ENCODE measurements around the gene RPN2. TPM values are rescaled to one million over a fixed set of nuclear protein-coding genes. Genes with fewer than 3 reads are reported as not detected.

RPN2 gene
- total and polyA plus RNA-seq, 9 of the 15 experiments (the other 6 are each of a cell fraction or from before 2014, with no cell fraction given) = 168 to 548 (median 325) TPM

DNA sequence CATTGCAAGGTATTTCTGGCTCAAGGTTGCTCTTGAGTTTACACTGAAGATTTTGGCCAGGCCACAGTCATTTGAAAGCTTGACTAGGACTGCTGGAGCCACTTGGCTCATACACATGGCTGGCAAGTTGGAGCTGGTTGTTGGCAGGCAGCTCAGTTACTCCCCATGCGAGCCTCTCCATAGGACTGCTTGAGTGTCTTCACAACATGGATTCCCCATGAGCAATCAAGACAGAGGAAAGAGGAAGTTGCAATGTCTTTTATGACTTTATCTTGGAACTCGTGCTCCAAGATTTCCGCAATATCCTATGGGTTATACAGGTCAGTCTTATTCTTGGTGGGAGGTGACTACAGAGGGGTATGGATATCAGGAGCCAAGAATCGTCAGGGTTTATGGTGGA, 109.0 kb downstream of the RPN2 start (continued):
- no peak for TF ChIP-seq ARID4B (CRISPR knock-in tag; IDR thresholded peaks at IDR 0.05)
- no peak for TF ChIP-seq ZNF124 (CRISPR knock-in tag; IDR thresholded peaks at IDR 0.05)
- TF ChIP-seq ZBTB43 (CRISPR knock-in tag; IDR thresholded peaks at IDR 0.05) = no peak
- no peak for TF ChIP-seq KAT7 (CRISPR knock-in tag; IDR thresholded peaks at IDR 0.05; ENCODE audit: borderline replicate concordance)
- peak; percentile 83 for TF ChIP-seq SPI1 (IDR thresholded peaks at IDR 0.05; ENCODE audit: borderline replicate concordance, low read depth, low read length)
- no peak for TF ChIP-seq KDM5B (IDR thresholded peaks at IDR 0.05; ENCODE audit: insufficient replicate concordance, low read depth, low read length)
- TF ChIP-seq RBM25 (IDR thresholded peaks at IDR 0.05; ENCODE audit: low read depth, low read length, severe bottlenecking) = no peak
- TF ChIP-seq TCF3 (CRISPR knock-in tag; IDR thresholded peaks at IDR 0.05) = no peak
- TF ChIP-seq RBM14 (IDR thresholded peaks at IDR 0.05; ENCODE audit: borderline replicate concordance, insufficient read depth, low read depth, low read length) = no peak
- TF ChIP-seq CBFA2T3 (IDR thresholded peaks at IDR 0.05) = no peak
- TF ChIP-seq, protein P1, sequence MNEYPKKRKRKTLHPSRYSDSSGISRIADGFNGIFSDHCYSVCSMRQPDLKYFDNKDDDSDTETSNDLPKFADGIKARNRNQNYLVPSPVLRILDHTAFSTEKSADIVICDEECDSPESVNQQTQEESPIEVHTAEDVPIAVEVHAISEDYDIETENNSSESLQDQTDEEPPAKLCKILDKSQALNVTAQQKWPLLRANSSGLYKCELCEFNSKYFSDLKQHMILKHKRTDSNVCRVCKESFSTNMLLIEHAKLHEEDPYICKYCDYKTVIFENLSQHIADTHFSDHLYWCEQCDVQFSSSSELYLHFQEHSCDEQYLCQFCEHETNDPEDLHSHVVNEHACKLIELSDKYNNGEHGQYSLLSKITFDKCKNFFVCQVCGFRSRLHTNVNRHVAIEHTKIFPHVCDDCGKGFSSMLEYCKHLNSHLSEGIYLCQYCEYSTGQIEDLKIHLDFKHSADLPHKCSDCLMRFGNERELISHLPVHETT (CRISPR knock-in tag; conservative IDR thresholded peaks at IDR 0.05 in 1 of 2, IDR thresholded peaks at IDR 0.05 in 1 of 2) = no peak
- no peak for TF ChIP-seq POLR2AphosphoS5 (IDR thresholded peaks at IDR 0.05; ENCODE audit: control insufficient read depth, insufficient read depth, low read depth, low read length)
- TF ChIP-seq ZNF77 (CRISPR knock-in tag; IDR thresholded peaks at IDR 0.05) = no peak
- TF ChIP-seq, protein P2, sequence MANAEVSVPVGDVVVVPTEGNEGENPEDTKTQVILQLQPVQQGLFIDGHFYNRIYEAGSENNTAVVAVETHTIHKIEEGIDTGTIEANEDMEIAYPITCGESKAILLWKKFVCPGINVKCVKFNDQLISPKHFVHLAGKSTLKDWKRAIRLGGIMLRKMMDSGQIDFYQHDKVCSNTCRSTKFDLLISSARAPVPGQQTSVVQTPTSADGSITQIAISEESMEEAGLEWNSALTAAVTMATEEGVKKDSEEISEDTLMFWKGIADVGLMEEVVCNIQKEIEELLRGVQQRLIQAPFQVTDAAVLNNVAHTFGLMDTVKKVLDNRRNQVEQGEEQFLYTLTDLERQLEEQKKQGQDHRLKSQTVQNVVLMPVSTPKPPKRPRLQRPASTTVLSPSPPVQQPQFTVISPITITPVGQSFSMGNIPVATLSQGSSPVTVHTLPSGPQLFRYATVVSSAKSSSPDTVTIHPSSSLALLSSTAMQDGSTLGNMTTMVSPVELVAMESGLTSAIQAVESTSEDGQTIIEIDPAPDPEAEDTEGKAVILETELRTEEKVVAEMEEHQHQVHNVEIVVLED (CRISPR knock-in tag; IDR thresholded peaks at IDR 0.05) = no peak
- no peak for TF ChIP-seq BCL6 (CRISPR knock-in tag; IDR thresholded peaks at IDR 0.05)
